Keratinocyte (primary cell): ENCODE measurements around the gene INTS14. TPM values are rescaled to one million over a fixed set of nuclear protein-coding genes. Genes with fewer than 3 reads are reported as not detected.

ENCODE experiments used
- DNase-seq: peaks from one replicate; pipeline ENCODE4 v3.0.0-alpha.2; 2011; ENCODE audit warnings: low read depth, missing footprints, low spot score
- FAIRE-seq: peaks from 2 replicates; lab custom pipeline; 2011; peaks lifted over from hg19 to GRCh38; lab: Jason Lieb, UNC
- H2AFZ ChIP-seq: 2 replicates; pipeline ENCODE4 v1.6.0; 2012; ENCODE audit warnings: low read length, control low read depth, inconsistent platforms; ENCODE audit not compliant: control insufficient read depth
- H3K27ac ChIP-seq: 2 replicates; pipeline ENCODE4 v1.5.1; 2011; ENCODE audit warnings: low read length; ENCODE audit not compliant: control insufficient read depth, insufficient read depth
- H3K27me3 ChIP-seq: 3 replicates; pipeline ENCODE4 v1.6.0; 2011; ENCODE audit warnings: low read length; ENCODE audit not compliant: control insufficient read depth, insufficient read depth; ENCODE audit errors: extremely low read depth
- H3K36me3 ChIP-seq, 2 experiments: 2 replicates in 1 of 2; 3 replicates in 1 of 2; pipeline ENCODE4 v1.5.1; 2011; ENCODE audit warnings: low read length in 2 of 2, mild to moderate bottlenecking in 1 of 2; ENCODE audit not compliant: control insufficient read depth in 2 of 2, insufficient read depth in 2 of 2; ENCODE audit errors: extremely low read depth in 1 of 2
- H3K4me1 ChIP-seq: 3 replicates; pipeline ENCODE4 v1.5.1; 2011; ENCODE audit warnings: low read length; ENCODE audit not compliant: control insufficient read depth, insufficient read depth; ENCODE audit errors: extremely low read depth
- H3K4me2 ChIP-seq: 3 replicates; pipeline ENCODE4 v1.6.0; 2011; ENCODE audit warnings: low read depth, low read length; ENCODE audit not compliant: control insufficient read depth, insufficient read depth; ENCODE audit errors: extremely low read depth
- H3K4me3 ChIP-seq, 3 experiments: fragments of 200-600 bp in 1 of 3; sonication (generic) in 1 of 3; 2 replicates in 2 of 3; 3 replicates in 1 of 3; pipeline ENCODE4 v1.5.1; 2011 to 2016; ENCODE audit warnings: low read length in 3 of 3, mild to moderate bottlenecking in 3 of 3, control low read depth in 2 of 3, inconsistent platforms in 1 of 3, low read depth in 1 of 3, mixed read lengths in 1 of 3, mixed run types in 1 of 3, moderate library complexity in 1 of 3; ENCODE audit not compliant: control insufficient read depth in 2 of 3, insufficient read depth in 2 of 3; ENCODE audit errors: extremely low read depth in 1 of 3
- H3K79me2 ChIP-seq: 2 replicates; pipeline ENCODE4 v1.6.0; 2012; ENCODE audit warnings: low read length; ENCODE audit not compliant: control insufficient read depth, insufficient read depth
- H3K9ac ChIP-seq: 3 replicates; pipeline ENCODE4 v1.6.0; 2011; ENCODE audit warnings: low read length; ENCODE audit not compliant: control insufficient read depth, insufficient read depth; ENCODE audit errors: extremely low read depth
- H3K9me1 ChIP-seq: 3 replicates; pipeline ENCODE4 v1.6.0; 2011; ENCODE audit warnings: low read length; ENCODE audit not compliant: control insufficient read depth, insufficient read depth; ENCODE audit errors: extremely low read depth
- H3K9me3 ChIP-seq: 2 replicates; pipeline ENCODE4 v1.5.1; 2012; ENCODE audit warnings: low read depth, low read length; ENCODE audit not compliant: control insufficient read depth
- H4K20me1 ChIP-seq: 3 replicates; pipeline ENCODE4 v1.6.0; 2011; ENCODE audit warnings: low read length; ENCODE audit not compliant: control insufficient read depth, insufficient read depth; ENCODE audit errors: extremely low read depth
- CTCF ChIP-seq, 3 experiments: IDR thresholded peaks in 1 of 3; conservative IDR thresholded peaks in 1 of 3; optimal IDR thresholded peaks in 1 of 3; 2 replicates in 2 of 3; 3 replicates in 1 of 3; pipeline versions ENCODE3 to v1.5.1; 2011; ENCODE audit warnings: low read length in 3 of 3, mild to moderate bottlenecking in 3 of 3, moderate library complexity in 2 of 3, control low read depth in 1 of 3, inconsistent platforms in 1 of 3; ENCODE audit not compliant: insufficient read depth in 2 of 3; ENCODE audit errors: extremely low read depth in 1 of 3
- EZH2 ChIP-seq: IDR thresholded peaks from one replicate; pipeline ENCODE4 v1.6.1; 2012; ENCODE audit warnings: inconsistent platforms, mild to moderate bottlenecking, low read length, moderate library complexity
- dilution Hi-C: fragments of 300-500 bp; cut with MboI; formaldehyde crosslinking; loops from one replicate; pipeline ENCODE4 v1.7.0; 2020; ENCODE audit warnings: low sequenced_read_pairs; ENCODE audit not compliant: extremely low pct_ligation_motif_present
- polyA plus RNA-seq, 5 experiments: library from polyadenylated mRNA; depleted of rRNA in 3 of 5; stranded (reverse) in 3 of 5; stranded (forward) in 1 of 5; unstranded in 1 of 5; fragments of >200 nt; gene quantifications; 1 replicate in 1 of 5; 2 replicates in 3 of 5; 3 replicates in 1 of 5; pipeline versions ENCODE4 v1.2.1 to v1.2.3, GENCODE V29; 2011 to 2012; ENCODE audit warnings: missing spikeins in 2 of 5, low read depth in 1 of 5, low replicate concordance in 1 of 5

Gene INTS14
- polyA plus RNA-seq, 1 donor (not counting 4 experiments of a cell fraction or from before 2014, with no cell fraction given): 51.0 TPM

DNA sequence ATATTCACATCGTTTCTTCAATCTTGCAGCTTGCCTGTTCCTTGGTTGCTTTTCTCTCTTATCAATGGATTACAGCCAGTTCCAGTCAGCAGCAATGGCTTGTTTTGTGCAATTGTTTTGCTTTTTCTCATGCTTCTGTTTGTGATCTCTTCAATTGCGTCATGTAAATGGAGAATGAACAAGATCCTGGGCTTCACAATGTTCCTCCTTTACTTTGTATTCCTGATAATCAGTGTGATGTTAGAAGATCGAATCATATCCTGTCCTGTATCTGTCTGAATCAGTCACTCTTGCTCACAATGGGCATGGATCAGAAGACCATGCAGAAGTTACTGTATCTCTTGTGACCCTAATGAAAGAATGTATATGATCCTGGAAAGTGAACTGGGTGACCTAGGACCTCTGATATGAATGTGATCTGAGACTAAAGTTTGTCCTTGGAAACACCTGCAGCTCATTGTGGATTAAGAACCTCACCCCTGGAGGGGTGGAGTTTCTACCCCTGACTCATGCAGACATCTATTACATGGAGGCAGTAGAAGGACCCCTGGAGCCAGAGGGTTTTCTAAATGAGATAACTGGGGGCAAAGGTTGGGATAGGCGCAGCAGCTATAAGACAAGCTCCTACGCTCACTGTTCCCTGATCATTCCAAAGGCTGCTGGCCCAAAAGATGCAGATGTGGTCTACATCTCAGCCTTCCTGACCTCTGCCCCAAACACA lies 43.0 kb upstream of the INTS14 start:
- no peaks in the 10 kb centered on the region for H3K27me3 ChIP-seq
- H3K9me3 ChIP-seq: no peaks in the 10 kb centered on the region
- peaks cover 4% of the 10 kb centered on the region in 2 experiments for H3K36me3 ChIP-seq
- H2AFZ ChIP-seq: no peak overlapping the region
- no peak for DNase-seq
- no peaks in the 10 kb centered on the region for H4K20me1 ChIP-seq
- peaks cover 35% of the 10 kb centered on the region for H3K4me1 ChIP-seq
- no peak overlapping the region for H3K9ac ChIP-seq
- H3K4me2 ChIP-seq: peak overlapping the region; percentile 17
- H3K79me2 ChIP-seq: no peaks in the 10 kb centered on the region
- peak overlapping the region; percentile 68 for H3K27ac ChIP-seq
- FAIRE-seq: no peak
- TF ChIP-seq CTCF (optimal IDR thresholded peaks at IDR 0.05 in 1 of 3, IDR thresholded peaks at IDR 0.05 in 1 of 3, conservative IDR thresholded peaks at IDR 0.05 in 1 of 3; ENCODE audit: extremely low read depth in 1 of 3, insufficient read depth in 2 of 3, low read length in 3 of 3) (no peak), EZH2 (no peak)
- dilution Hi-C loops: no loop called here
- no peaks in the 10 kb centered on the region for H3K9me1 ChIP-seq
- H3K4me3 ChIP-seq: no peak overlapping the region

DNA sequence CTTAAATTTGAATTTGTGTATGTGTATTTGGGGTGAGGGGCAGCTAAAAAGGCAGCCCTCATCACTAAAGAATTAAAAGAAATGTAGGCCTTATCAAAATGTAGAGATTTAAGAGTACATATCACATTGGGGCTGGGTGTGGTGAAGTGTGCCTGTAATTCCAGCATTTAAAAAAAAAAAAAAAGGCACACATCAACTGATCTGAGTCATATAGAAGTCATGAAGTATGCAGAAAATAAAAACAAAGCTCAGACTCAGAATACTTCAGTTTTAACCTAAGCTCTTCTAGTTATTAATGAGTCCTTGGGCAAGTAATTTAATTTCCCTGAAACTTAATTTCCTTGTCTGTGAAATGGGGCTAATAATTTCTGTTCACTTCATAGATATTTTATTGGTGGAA lies 42.4 kb upstream of the INTS14 start:
- H2AFZ ChIP-seq: no peak overlapping the region
- H3K9ac ChIP-seq: no peak overlapping the region
- H3K27ac ChIP-seq: peak overlapping the region; percentile 68
- H3K9me3 ChIP-seq: no peaks in the 10 kb centered on the region
- no peaks in the 10 kb centered on the region for H3K79me2 ChIP-seq
- H3K4me1 ChIP-seq: peaks cover 35% of the 10 kb centered on the region
- H3K36me3 ChIP-seq: peaks cover 4% of the 10 kb centered on the region in 2 experiments
- H3K4me3 ChIP-seq: no peak overlapping the region
- H3K4me2 ChIP-seq: peak overlapping the region; percentile 17
- H4K20me1 ChIP-seq: no peaks in the 10 kb centered on the region
- FAIRE-seq (no peak), DNase-seq (peak; percentile 15)
- H3K9me1 ChIP-seq: no peaks in the 10 kb centered on the region
- TF ChIP-seq EZH2 (no peak), CTCF (optimal IDR thresholded peaks at IDR 0.05 in 1 of 3, IDR thresholded peaks at IDR 0.05 in 1 of 3, conservative IDR thresholded peaks at IDR 0.05 in 1 of 3; ENCODE audit: extremely low read depth in 1 of 3, insufficient read depth in 2 of 3, low read length in 3 of 3) (no peak)
- dilution Hi-C loops: no loop called here
- no peaks in the 10 kb centered on the region for H3K27me3 ChIP-seq
